Loucy (cell line): ENCODE measurements around the gene TPRG1.

Experiments
- CTCF ChIP-seq: fragments of 200-600 bp; sonication (generic); conservative IDR thresholded peaks from 2 replicates; pipeline ENCODE4 v1.5.1; 2014; ENCODE audit warnings: mild to moderate bottlenecking, antibody characterized with exemption, low read length
- EZH2phosphoT487 ChIP-seq: fragments of 200-600 bp; IDR thresholded peaks from 2 replicates; pipeline ENCODE4 v1.6.1; 2018; ENCODE audit warnings: antibody characterized with exemption, mild to moderate bottlenecking, moderate library complexity, borderline replicate concordance

- TF ChIP-seq CTCF = no peak
- no peak for TF ChIP-seq EZH2phosphoT487
These were observed 64.6 kb downstream of the TPRG1 start for GRCh38 chr3:189236352-189236751.
